K562 (cell line): ENCODE data around the gene INPP4B. TPM values are rescaled to one million over a fixed set of nuclear protein-coding genes. Genes with fewer than 3 reads are reported as not detected.

ENCODE experiments used
- ATAC-seq: fragments of 200-7000 bp; cut with Tn5 transposase; 3 replicates; pipeline ENCODE4 v1.9.1; 2020; ENCODE audit warnings: moderate library complexity
- BruUV-seq: library from RNA; stranded (reverse); fragments of 400-500 nt; replicated peaks from 2 replicates; lab custom pipeline; 2021; lab: Mats Ljungman, UMichigan
- CTCF ChIA-PET: fragments of 300-600 bp; formaldehyde crosslinking; extraction: SDS; loops from one replicate; lab custom pipeline; 2021; ENCODE audit warnings: low intra/inter-chr PET ratio; lab: Yijun Ruan, JAX
- POLR2A ChIA-PET: fragments of 300-600, 350-650 bp; sonication (Branson Sonifier 250); formaldehyde crosslinking; extraction: SDS; loops from one replicate; lab custom pipeline; 2021; ENCODE audit warnings: antibody characterized with exemption, inconsistent platforms; lab: Yijun Ruan, JAX
- DNase-seq, 4 experiments: peaks; one replicate each; pipeline versions ENCODE4 v3.0.0 to v3.0.0-alpha.2; 2011 to 2018; ENCODE audit warnings: low spot score in 3 of 4, mixed read lengths in 3 of 4; ENCODE audit errors: extremely low read depth in 1 of 4
- FAIRE-seq: peaks from 2 replicates; lab custom pipeline; 2011; peaks lifted over from hg19 to GRCh38; lab: Jason Lieb, UNC
- H2AFZ ChIP-seq: 2 replicates; pipeline ENCODE4 v1.6.0; 2011; ENCODE audit warnings: low read depth, low read length, control low read depth, inconsistent platforms
- H3K27ac ChIP-seq: fragments of 200-600 bp; 3 replicates; pipeline ENCODE4 v1.8.0; 2011; ENCODE audit warnings: low read depth, mild to moderate bottlenecking, control low read depth, inconsistent platforms, low read length, moderate library complexity, mixed read lengths; ENCODE audit errors: extremely low read depth
- H3K27me3 ChIP-seq, 2 experiments: fragments of 300-600 bp in 1 of 2; 2 replicates in 1 of 2; 3 replicates in 1 of 2; pipeline versions ENCODE4 v1.6.0 to v1.8.0; 2011; ENCODE audit warnings: inconsistent platforms in 2 of 2, low read length in 2 of 2, mild to moderate bottlenecking in 1 of 2, mixed read lengths in 1 of 2, moderate library complexity in 1 of 2; ENCODE audit not compliant: control insufficient read depth in 2 of 2, insufficient read depth in 2 of 2
- H3K36me3 ChIP-seq: fragments of 300-600 bp; 3 replicates; pipeline ENCODE4 v1.8.0; 2011; ENCODE audit warnings: mild to moderate bottlenecking, low read length, inconsistent platforms; ENCODE audit not compliant: control insufficient read depth, insufficient read depth
- H3K4me1 ChIP-seq, 2 experiments: fragments of 200-600 bp in 1 of 2; replicated peaks in 1 of 2; 2 replicates in 1 of 2; 3 replicates in 1 of 2; pipeline versions ENCODE4 v1.5.1 to v1.8.0; 2011; ENCODE audit warnings: inconsistent platforms in 2 of 2, low read length in 2 of 2, mild to moderate bottlenecking in 1 of 2, mixed read lengths in 1 of 2, moderate library complexity in 1 of 2; ENCODE audit not compliant: control insufficient read depth in 2 of 2, insufficient read depth in 2 of 2
- H3K4me2 ChIP-seq: 2 replicates; pipeline ENCODE4 v1.6.1; 2011; ENCODE audit warnings: low read length, control low read depth, inconsistent platforms, mixed read lengths; ENCODE audit not compliant: insufficient read depth
- H3K4me3 ChIP-seq: fragments of 200-600 bp; sonication (generic), shearing (Covaris generic); 2 replicates; pipeline ENCODE4 v1.5.1; 2016; ENCODE audit warnings: control low read depth, inconsistent platforms
- H3K79me2 ChIP-seq: fragments of 200-600 bp; 3 replicates; pipeline ENCODE4 v1.8.0; 2011; ENCODE audit warnings: low read length, inconsistent platforms; ENCODE audit not compliant: control insufficient read depth, insufficient read depth
- H3K9ac ChIP-seq, 2 experiments: 2 replicates each; pipeline versions ENCODE4 v1.6.0 to v1.6.1; 2011; ENCODE audit warnings: low read depth in 2 of 2, low read length in 2 of 2, control low read depth in 1 of 2, inconsistent platforms in 1 of 2, mild to moderate bottlenecking in 1 of 2, mixed read lengths in 1 of 2; ENCODE audit not compliant: insufficient read depth in 1 of 2
- H3K9me1 ChIP-seq: one replicate; pipeline ENCODE4 v1.6.0; 2011; ENCODE audit warnings: inconsistent platforms, mild to moderate bottlenecking, low read length, moderate library complexity; ENCODE audit not compliant: control insufficient read depth, insufficient read depth
- H3K9me3 ChIP-seq: replicated peaks from 2 replicates; pipeline ENCODE4 v1.5.1; 2011; ENCODE audit warnings: low read depth, low read length, inconsistent platforms; ENCODE audit not compliant: control insufficient read depth, insufficient read depth
- H4K20me1 ChIP-seq: replicated peaks from 2 replicates; pipeline ENCODE4 v1.6.1; 2011; ENCODE audit warnings: low read length, inconsistent platforms, mixed read lengths; ENCODE audit not compliant: control insufficient read depth, insufficient read depth
- MCM3 ChIP-seq: fragments of 450-650 bp; IDR thresholded peaks from 2 replicates; pipeline ENCODE4 v1.6.1; 2016
- NBN ChIP-seq: fragments of 450-650 bp; IDR thresholded peaks from 2 replicates; pipeline ENCODE4 v1.6.1; 2016; ENCODE audit warnings: low read depth, mild to moderate bottlenecking
- PHB2 ChIP-seq: fragments of 450-650 bp; IDR thresholded peaks from 2 replicates; pipeline ENCODE4 v1.6.1; 2017; ENCODE audit warnings: low read depth
- POLR2AphosphoS5 ChIP-seq: IDR thresholded peaks from 2 replicates; pipeline ENCODE4 v1.6.1; 2011; ENCODE audit warnings: mild to moderate bottlenecking, low read depth, low read length, moderate library complexity; ENCODE audit not compliant: control insufficient read depth, insufficient read depth
- RAD21 ChIP-seq, 2 experiments: fragments of 250-450 bp in 1 of 2; fragments of 450-650 bp in 1 of 2; sonication (Bioruptor Pico) in 1 of 2; formaldehyde crosslinking in 1 of 2; IDR thresholded peaks in 1 of 2; conservative IDR thresholded peaks in 1 of 2; 2 replicates each; pipeline versions ENCODE4 v1.4.0 to v1.8.0; 2020 to 2022; ENCODE audit warnings: mild to moderate bottlenecking in 2 of 2, moderate library complexity in 1 of 2
- WGBS: fragments of 100-300 bp; shearing (Covaris generic); methylation state at CpG from one replicate; pipeline ENCODE4 v1.1.6; 2016; ENCODE audit warnings: low coverage, mixed read lengths; ENCODE audit not compliant: insufficient coverage; ENCODE audit errors: missing lambda C conversion rate; 5-methylcytosine and 5-hydroxymethylcytosine counted together
- in situ Hi-C: fragments of 300-500 bp; cut with MboI; formaldehyde crosslinking; loops from 4 replicates; pipeline ENCODE4 v1.15.0; 2018; ENCODE audit warnings: inconsistent platforms, mixed read lengths
- intact Hi-C: fragments of 100-400 bp; cut with micrococcal nuclease; formaldehyde crosslinking; loops from 2 replicates; pipeline ENCODE4 v1.14.2; 2022
- polyA plus RNA-seq, 8 experiments: library from polyadenylated mRNA; depleted of rRNA in 4 of 8; stranded (reverse) in 5 of 8; unstranded in 3 of 8; fragments of >200 nt; fragmentation: Nextera tagmentation in 2 of 8; fragmentation: Illumina TruSeq in 1 of 8; extraction: Ambion mirVana in 2 of 8; extraction: Trizol in 1 of 8; gene quantifications; 2 replicates each; pipeline versions ENCODE4 v1.2.1 to v1.2.3, GENCODE V29; 2011 to 2014; ENCODE audit warnings: inconsistent platforms in 1 of 8, missing spikeins in 1 of 8
- total RNA-seq, 7 experiments: library from RNA; depleted of rRNA in 6 of 7; stranded (reverse); fragments of >200 nt in 6 of 7; fragmentation: Illumina TruSeq in 2 of 7; extraction: Trizol in 2 of 7; gene quantifications; 2 replicates each; pipeline versions ENCODE4 v1.2.1 to v1.2.3, GENCODE V29; 2011 to 2021; ENCODE audit warnings: low replicate concordance in 1 of 7
- TF ChIP-seq, protein P1 (sequence below), 3 experiments: IDR thresholded peaks in 2 of 3; conservative IDR thresholded peaks in 1 of 3; 2 replicates each; pipeline ENCODE4 v1.5.1; 2011 to 2012; ENCODE audit warnings: low read length in 3 of 3, mild to moderate bottlenecking in 3 of 3, control low read depth in 2 of 3, improper control_type of control experiment in 1 of 3, inconsistent platforms in 1 of 3, low read depth in 1 of 3, mixed read lengths in 1 of 3, moderate library complexity in 1 of 3; ENCODE audit not compliant: insufficient read depth in 2 of 3

INPP4B gene
- total and polyA plus RNA-seq, 9 of the 15 experiments (the other 6 are each of a cell fraction or from before 2014, with no cell fraction given), result 0.04 to 0.11 TPM; not detected in 7

DNA sequence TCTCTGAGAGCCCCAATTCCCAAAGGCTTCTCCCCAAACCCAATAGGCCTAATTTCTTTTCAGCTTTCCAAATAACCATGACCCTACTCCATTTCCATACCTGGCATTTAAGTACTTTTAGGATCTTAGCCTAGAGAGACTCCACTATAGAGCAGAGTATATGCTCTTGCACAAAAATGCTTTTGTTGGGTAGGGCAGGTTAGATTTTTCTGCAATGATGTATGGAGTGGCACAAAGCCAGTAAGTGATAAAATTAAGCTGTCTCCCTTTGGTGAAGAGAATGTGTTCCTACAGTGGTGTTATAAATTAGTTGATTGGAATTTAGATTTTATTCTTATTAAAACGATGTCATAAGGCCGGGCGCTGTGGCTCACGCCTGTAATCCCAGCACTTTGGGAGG, 124.9 kb downstream of the INPP4B start:
- Histone ChIP-seq H2AFZ (no peak overlapping the region), H3K4me1 (no peaks in the 10 kb centered on the region), H3K9me3 (no peaks in the 10 kb centered on the region), H3K9ac (no peak overlapping the region), H3K4me3 (no peak overlapping the region), H3K79me2 (no peaks in the 10 kb centered on the region), H3K9me1 (no peaks in the 10 kb centered on the region), H3K27ac (no peak overlapping the region), H3K36me3 (no peaks in the 10 kb centered on the region), H3K27me3 (no peaks in the 10 kb centered on the region), H4K20me1 (no peaks in the 10 kb centered on the region), H3K4me2 (no peak overlapping the region)
- POLR2A ChIA-PET, result no interaction called here
- CTCF ChIA-PET, result no interaction called here
- intact Hi-C loops, result no loop called here
- in situ Hi-C loops, result no loop called here
- ATAC-seq, result no peak
- no peak for DNase-seq
- TF ChIP-seq POLR2AphosphoS5, result no peak
- no peak for TF ChIP-seq MCM3
- TF ChIP-seq PHB2, result no peak
- WGBS, result 0% methylated on average over 4 of the region's 4 CpGs
- BruUV-seq, result no TSS peak
- FAIRE-seq, result no peak

- Histone ChIP-seq H3K27ac (no peak overlapping the region), H3K4me2 (no peak overlapping the region), H3K9ac (no peak overlapping the region), H3K36me3 (no peaks in the 10 kb centered on the region), H3K4me1 (no peaks in the 10 kb centered on the region), H3K79me2 (no peaks in the 10 kb centered on the region), H3K27me3 (no peaks in the 10 kb centered on the region), H3K4me3 (no peak overlapping the region), H3K9me1 (no peaks in the 10 kb centered on the region), H2AFZ (no peak overlapping the region), H4K20me1 (no peaks in the 10 kb centered on the region), H3K9me3 (no peaks in the 10 kb centered on the region)
- 1% methylated on average over 5 of the region's 5 CpGs for WGBS
- in situ Hi-C loops, result no loop called here
- FAIRE-seq (no peak), DNase-seq (peak in 1 of 4 experiments; percentile 2), ATAC-seq (no peak)
- TF ChIP-seq, protein P1, sequence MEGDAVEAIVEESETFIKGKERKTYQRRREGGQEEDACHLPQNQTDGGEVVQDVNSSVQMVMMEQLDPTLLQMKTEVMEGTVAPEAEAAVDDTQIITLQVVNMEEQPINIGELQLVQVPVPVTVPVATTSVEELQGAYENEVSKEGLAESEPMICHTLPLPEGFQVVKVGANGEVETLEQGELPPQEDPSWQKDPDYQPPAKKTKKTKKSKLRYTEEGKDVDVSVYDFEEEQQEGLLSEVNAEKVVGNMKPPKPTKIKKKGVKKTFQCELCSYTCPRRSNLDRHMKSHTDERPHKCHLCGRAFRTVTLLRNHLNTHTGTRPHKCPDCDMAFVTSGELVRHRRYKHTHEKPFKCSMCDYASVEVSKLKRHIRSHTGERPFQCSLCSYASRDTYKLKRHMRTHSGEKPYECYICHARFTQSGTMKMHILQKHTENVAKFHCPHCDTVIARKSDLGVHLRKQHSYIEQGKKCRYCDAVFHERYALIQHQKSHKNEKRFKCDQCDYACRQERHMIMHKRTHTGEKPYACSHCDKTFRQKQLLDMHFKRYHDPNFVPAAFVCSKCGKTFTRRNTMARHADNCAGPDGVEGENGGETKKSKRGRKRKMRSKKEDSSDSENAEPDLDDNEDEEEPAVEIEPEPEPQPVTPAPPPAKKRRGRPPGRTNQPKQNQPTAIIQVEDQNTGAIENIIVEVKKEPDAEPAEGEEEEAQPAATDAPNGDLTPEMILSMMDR (IDR thresholded peaks at IDR 0.05 in 2 of 3, conservative IDR thresholded peaks at IDR 0.05 in 1 of 3; ENCODE audit: insufficient read depth in 2 of 3, low read depth in 1 of 3, low read length in 3 of 3), result peak in 1 of 3 experiments; percentile 26; a peak in 1 of 6 replicates
- TF ChIP-seq NBN, result no peak
- peak in 1 of 2 experiments; percentile 20; a peak in 2 of 4 replicates for TF ChIP-seq RAD21 (CRISPR knock-in tag; conservative IDR thresholded peaks at IDR 0.05 in 1 of 2, IDR thresholded peaks at IDR 0.05 in 1 of 2)
- CTCF ChIA-PET, result no interaction called here
- POLR2A ChIA-PET, result no interaction called here
- intact Hi-C loops, result no loop called here
- no TSS peak for BruUV-seq
Measured at GRCh38 chr4:142719854-142720541, 126.1 kb downstream of the INPP4B start.
